HG03442 (cell line): ENCODE measurements around the gene ADAMTS17.

Source experiments
- ATAC-seq: cut with Tn5 transposase; IDR thresholded peaks from one replicate; pipeline ENCODE4 v1.9.1; 2021; ENCODE audit warnings: mild to moderate bottlenecking, moderate library complexity; ENCODE audit not compliant: unreplicated experiment

Gene ADAMTS17

DNA sequence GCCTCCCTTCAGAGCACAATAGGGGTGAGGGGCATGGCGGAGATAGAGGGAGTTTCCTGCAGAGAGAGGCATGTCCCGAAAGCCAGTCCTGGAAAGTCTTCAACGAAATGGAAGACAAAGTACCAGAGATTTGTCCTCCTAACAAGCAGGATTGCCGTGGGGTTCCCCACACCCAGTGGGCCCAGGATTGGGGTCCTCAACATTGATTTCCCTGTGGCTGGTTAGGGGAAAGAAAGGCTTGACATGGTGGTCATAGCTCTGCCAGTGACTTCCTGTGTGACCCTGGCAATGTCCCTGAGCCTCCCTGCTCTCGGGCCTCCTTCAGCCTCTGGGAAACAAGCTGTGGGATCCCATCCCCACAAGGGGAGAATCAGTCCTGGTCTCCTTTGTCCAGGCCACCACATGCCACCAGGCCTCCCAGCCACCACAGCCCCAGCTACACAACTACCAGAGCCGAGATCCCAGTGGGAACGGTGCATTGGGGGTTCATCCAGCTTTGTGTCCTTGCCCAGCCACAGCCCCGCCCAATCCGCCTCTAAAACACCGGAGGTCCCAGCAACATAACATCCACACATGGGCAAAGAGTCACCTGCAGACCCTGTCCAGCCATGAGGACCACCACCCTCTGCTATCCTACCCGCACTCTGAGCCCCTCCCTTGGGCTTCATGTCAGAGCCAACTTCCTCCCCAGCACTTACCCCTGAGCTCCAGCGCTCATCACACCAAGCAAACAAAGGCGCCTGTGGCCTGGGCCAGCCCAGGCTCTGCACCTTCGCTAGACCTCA, 63.0 kb downstream of the ADAMTS17 start:
- ATAC-seq = no peak

DNA sequence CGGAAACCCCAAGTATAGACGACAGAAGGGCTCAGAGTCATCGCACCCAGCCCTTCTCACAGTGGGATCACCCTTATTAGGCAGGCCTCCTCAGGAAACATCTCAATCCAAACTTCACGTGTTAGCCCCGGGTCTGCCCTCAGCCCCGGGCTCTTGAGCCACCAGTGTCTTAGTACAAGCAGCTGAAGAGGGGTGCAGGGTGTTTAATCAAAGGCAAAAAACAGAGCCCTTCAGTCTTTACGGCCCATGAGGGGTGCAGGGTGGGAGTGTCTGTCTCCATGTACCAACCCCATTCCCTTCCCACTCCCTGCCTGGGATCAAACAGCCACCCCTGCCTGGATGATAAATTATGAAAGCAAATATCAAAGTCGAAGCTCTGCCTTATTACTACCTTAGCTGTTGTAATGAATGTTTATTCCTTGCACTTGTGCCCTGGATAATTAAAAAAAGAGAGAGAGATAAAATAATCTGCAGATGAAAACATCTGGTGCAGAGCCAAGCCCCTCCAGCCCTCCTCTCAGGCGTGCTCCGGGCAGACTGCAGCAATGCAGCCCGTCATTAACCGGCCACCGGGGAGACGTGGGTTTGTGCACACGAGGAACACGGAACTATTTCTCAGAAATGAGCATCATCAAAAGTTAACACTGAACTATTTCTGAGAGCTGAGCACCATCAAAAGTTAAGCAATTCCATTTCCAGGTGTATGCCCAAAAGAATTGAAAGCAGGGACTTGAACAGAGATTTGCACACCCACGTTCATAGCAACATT, 64.5 kb downstream of the ADAMTS17 start:
- no peak for ATAC-seq

DNA sequence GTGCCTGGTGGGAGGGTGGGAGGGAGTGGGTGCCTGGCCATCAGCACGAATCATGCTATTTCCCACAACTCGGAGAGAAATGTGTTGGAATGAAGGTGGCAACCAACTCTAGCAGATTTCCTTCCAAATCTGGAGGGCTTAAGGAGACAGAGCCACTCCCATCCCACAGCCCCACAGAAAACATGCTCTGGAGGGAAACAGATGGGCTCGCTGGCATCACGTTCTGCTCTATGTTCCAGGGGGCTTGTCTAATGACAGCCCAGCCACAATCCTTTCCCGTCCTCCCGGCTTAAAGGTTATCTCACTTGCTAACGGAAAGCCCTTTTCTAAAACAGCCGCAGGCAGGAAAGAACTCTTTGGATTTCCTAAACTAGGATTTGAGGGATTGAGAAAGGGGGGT, 65.3 kb downstream of the ADAMTS17 start:
- no peak for ATAC-seq

DNA sequence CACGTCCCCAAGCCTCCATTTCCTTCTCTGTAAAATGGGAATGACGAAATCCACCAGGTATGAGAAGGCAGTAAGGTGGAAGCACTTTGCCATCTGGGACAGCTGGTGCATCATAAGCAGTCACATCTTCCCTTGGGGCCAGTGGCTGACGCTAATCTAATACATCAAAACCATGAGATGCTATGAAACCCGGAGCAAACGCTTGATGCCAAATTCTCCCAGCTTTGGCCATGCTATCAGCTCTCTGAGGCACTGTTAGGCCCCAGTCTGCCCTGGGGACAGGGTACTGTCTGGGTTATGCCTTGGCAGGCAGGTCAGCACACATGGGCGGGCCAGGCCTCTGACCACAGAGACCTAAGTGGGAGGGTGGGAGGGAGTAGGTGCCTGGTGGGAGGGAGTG, 66.1 kb downstream of the ADAMTS17 start:
- no peak for ATAC-seq

DNA sequence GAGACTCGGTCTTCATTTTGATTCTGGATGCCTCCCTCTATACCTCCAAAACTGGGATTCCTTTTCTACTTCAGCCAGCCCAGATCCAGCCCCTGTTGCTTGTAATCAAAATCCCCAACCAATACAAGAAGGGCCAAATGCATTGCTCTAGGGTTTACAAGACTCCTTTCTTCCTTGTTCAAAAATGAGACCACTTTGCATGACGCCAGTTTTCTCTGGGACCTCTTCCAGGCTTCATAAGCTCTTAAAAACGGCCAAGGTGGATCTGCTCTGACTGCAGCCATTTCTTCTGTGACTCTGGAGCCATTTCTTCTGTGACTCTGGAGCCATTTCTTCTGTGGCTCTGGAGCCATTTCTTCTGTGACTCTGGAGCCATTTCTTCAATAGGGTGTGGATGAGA, 71.9 kb downstream of the ADAMTS17 start:
- ATAC-seq = no peak

DNA sequence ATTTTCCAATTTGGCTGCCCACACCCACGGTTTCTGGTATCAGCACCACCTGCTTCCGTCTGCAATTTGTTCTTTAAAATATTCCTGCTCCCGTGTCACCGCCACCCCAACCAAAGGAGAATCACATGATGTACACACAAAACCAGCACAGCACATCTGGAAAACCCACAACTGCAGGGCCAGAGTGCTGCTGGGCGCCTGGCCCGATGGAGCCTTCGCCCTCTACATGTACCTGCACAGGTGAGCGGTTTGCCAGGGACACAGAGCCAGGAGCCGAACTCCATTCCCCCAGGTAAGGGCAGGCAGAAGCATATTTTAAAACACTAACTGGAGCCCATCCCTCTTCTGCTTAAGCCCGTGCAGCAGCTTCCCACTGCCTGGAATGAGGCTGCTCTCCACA, 75.6 kb downstream of the ADAMTS17 start:
- ATAC-seq = no peak

DNA sequence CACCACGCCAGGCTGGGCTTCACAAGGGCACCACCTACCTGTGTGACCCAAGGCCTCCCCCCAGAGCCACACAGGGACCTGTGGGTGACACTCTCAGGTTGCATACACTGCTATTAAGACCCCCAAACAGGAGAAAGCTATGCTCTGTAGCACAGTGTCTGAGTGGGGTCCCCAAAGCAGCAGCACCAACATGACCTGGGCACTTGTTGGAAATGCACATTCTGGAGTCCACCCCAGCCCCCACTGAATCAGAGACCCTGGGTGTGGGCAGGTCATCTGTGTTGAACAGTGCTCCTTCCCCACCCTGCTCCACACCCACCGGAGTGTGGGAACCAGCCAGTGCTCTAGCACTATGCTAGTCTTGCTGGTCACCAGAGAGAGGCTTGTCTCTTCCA, 76.1 kb downstream of the ADAMTS17 start:
- no peak for ATAC-seq

DNA sequence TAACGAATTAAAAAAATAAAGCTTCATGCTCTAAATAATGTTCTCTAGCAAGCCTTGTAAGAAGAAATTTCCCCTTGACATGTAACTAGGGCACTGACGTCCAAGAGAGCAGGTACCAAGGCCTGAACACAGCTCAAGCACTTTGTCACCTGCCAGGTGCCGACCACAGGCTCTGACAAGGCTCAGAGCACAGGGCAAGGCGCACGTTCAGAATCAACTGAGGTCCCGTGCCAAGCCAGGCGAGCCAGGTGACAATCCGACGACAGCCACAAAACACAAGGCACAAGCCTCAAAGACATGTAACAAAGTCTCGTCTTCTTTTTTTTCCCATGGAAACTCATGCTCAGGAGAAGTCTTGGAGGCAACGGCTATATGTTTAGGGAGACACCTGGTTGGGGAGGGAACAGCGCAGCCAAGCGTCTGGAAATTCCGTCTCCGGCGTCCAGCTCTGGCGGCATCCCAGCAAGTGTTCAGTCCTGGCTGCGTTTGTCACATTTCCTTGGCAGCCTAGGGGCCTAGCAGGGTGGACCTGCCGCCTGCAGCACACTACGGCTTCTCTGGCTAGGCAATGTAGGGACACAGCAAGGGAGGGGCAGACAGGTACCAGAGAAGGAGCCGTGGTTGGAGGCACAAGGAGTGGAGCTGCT, 76.7 kb downstream of the ADAMTS17 start:
- ATAC-seq = no peak

DNA sequence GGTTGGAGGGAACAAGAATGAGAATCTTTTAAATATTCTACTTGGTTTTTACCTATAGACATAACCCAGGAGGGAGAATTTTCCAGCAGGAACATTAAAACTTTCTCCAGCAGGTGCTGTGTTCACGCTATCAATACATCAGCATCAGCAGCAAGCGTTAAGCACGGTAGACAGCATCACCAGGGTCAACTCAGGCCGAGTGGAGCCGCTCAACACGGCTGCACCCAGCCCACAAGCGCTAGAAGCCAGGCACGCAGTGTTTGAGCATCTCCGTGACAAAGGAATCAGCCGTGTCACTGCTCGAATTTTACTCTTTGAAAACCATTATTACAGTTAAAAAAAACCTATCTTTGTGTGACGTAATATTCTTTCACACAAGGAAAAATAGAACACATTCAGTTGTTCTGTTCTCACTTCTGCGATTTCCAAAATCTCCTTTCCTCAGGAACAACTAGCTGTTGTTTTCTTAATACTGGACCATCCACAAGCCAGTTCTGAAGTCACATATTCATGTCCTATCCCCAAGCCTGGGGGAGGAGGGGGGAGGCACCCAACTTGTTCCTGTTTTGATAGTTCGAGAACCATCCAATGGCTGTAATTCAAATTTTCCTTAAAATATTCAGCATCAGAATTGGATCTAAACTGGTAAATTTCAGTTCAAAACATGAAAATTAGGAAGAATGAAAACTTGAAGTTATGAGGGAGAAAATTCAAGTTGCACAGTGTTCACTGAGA, 77.9 kb downstream of the ADAMTS17 start:
- ATAC-seq = no peak

DNA sequence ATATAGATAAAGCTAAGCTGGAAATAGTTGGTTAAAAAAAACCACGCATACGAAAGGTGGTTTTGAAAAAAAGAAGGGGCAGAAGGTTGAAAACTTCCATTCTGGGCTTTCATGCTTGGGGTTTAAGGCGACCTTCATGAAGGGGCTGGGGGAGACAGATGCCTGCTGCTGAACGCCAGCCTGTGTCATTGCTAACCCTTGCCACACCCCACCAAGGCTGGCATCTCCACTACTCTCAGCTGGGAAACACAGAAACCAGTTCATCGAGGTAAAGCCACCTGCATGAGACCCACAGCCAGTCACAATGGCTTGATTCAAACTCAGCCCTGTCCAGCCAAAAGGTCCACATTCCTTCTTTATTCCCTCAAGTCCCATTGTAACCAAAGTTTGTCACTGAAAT, 78.7 kb downstream of the ADAMTS17 start:
- ATAC-seq = no peak

DNA sequence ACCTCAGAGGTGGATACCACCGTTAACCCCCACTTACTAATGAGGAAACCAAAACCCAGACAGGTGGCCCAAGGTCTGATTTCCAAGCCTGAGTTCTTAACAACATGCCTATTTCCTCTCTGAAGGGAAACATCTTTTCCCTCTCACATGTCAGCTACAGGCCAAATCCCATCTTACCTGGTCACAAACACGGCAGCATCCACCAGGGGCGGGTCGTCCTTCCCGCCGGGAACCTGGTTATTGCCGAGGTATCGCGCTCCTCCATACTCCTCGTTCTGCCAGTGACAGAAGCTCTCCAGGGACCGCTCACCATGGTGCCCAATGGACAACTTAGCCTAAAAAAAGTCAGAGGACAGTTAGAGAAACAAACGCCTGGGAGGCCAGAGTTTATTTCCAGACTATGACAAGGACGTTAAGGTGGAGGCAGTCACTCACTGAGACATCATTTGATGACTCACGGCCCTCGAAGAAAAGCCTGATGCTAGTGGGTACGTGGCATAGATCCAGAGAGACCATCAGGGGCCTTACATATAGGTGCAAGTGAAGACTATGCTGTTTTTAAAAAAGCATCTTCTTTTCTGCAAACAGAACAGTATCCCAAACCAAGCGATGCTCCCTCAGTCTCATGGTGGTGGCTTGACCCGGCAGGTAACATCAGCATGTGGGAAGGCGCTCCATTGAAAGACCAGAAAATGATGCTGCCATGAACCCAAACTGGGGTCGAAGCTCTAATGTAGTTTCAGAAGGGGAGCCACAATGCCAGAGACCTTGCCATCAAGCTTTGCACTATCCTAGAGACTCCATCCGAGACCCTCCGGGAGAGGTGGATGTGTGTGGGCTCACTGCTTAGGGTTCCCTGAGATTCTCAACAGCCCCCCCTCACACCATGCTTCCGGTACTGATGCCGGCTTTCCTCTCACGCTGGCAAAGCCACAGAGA, 80.2 kb downstream of the ADAMTS17 start:
- no peak for ATAC-seq

DNA sequence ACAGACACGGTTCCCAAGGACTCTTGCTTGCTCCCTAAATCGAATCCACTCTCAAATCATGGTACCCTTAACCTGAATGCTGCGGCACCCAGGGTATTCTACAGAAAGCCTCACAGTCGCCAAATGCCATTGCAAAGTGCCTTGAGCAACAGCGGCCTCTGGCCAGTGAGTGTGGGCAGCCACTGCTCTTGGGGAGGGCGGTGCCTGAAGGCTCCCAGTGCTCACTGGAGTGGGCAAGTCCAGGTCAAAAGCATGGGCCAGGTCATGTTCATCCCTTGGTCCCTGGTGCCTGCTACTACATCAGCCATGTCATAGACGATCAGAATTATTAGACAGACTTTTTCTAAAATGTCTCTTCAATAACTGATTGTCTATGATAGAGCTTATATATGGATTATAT, 82.5 kb downstream of the ADAMTS17 start:
- ATAC-seq = no peak

DNA sequence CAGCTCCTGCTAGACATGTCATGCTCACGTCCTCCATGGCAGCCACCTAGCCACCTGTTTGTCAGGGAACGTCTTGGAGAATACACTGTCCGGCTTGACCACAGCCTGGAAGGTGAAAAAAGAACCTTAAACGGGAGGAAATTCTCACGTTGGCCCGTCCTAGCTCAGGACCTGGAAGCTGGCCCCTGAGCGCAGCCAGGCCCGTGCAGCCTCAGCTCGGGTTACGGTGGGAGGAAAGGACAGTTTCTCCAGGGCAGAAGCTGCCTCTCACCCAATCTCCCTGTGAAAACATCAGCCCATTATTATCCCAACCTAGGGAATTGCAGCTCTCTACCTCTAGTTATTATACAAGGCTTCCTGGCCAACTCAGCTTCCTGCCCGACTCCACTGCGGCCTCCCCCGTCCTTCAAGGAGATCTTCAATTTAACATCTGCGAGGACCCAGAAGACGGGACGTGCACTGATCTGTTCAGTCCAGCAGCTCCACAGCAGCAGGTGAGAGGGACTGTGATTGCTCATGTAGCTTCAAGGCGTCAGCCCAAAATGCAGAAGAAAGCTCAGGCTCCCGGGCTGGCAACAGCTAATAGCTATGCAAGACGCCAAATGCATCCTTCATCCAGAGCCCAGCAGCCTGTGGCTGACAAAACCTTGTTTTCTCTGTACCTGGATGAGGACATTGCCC, 84.7 kb downstream of the ADAMTS17 start:
- ATAC-seq = no peak

DNA sequence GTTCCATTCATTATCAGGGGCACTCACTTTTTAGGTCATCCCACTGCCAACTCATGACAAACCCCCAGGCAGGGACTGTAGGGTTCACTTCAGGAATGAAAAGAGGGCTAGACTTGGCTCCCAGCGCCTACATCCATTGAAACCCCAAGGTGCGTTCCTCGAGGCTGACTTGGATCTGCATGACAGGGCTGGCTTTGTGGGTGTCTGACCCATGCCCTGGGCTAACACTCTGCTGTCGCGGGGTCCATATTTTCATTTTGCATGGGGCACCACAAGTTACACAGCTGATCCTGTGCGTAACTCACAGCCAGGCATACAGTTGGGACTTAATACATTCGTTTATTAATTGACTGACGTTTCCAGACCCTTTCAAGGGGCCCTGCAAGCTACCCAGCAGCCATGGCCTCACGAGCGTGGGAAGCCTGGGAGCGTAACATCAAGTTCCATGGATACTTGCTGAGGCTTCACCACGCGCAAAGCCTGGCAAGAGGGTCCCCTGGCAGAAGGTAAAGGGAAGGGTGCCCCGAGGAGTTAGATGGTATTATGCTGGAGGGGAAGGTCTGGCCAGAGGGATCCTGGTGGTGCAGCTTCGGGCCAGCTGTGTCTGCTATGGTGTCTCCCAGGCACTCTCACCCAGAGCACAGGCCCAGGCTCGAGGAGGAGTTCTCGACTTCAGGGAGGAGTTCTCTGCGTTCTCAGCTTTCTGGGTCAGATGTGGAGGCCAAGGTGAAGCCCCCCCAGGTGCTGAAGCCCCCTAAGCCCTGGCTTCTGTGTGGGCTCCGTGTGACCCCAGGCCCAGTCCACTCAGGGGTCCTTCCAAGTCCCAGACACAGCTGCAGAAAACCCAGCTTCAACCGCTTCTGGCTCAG, 85.4 kb downstream of the ADAMTS17 start:
- no peak for ATAC-seq

DNA sequence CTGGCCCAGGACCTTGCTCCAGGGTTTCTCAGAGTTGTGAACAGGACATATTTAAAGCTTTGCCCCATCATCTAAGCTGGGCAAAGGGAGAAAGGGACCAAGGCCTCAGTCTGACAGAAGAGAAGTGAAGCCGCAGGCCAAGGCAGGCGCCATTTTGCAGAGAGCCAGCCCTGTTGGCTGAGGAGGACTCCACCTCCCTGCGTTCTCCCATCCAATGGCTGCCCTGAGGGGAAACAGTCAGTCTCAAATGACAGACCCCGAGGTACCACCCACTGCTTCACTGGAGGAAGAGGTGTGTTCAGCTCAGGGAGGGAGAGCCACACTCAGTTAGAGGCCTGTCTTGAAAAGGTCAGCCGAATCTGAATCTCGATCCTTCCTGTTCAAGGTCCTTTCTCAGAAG, 86.1 kb downstream of the ADAMTS17 start:
- no peak for ATAC-seq

DNA sequence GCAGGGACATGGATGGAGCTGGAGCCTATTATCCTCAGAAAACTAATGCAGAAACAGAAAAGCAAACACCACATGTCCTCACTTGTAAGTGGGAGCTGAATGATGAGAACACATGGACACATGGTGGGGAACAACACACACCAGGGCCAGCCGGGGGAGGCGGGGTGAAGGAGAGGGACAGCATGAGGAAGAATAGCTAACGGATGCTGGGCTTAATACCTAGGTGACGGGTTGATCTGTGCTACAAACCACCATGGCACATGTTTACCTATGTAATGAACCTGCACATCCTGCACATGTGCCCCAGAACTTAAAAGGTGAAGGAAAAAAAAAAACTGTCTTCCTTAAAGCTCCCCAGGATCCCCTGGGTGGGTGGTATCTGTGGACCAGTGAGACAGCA, 87.1 kb downstream of the ADAMTS17 start:
- no peak for ATAC-seq

DNA sequence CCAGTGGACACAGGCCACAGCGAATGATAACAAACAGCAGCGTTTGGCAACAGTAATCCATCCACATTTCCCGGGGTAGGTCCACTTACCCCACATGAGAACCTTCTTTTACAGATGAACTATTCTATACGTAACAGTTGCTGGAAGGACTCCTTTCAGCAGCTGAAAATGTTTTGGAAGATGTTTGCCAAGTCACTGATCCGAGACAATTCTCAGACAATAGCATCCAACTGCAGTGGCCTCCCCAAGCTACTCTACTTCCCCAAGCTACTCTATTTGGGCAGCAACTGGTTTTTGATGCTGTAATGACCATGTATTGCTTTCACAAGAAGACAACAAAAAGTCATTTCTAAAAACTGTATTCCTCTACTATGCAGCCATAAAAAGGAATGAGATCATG, 87.5 kb downstream of the ADAMTS17 start:
- ATAC-seq = no peak

DNA sequence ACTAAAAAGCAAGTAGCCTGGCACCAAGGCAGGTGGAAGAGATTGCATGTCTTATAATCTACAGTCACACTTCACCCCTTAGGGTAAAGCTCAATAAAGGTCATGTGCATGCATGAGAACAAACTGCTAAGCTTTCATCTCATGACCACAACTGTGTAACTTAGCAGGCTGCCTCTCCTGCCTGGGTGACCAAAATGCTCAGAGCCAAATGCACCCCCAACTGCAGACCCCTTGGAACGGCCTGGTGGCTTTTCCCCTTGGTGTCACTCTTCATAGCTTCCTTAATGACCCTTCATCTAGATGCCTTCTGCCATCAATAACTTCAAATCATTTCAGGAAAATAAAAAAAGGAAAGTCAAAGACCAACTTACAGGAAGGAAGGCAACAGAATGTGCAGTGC, 88.1 kb downstream of the ADAMTS17 start:
- no peak for ATAC-seq
